AG09319 (cell line): ENCODE results near the gene FAM171A1.

ENCODE experiments used
- DNase-seq: peaks from one replicate; pipeline ENCODE4 v3.0.0-alpha.2; 2010; ENCODE audit warnings: low read depth; ENCODE audit errors: extremely low read depth
- CTCF ChIP-seq: IDR thresholded peaks from 2 replicates; pipeline ENCODE4 v1.5.1; 2011; ENCODE audit warnings: low read depth, mild to moderate bottlenecking, inconsistent platforms, low read length, moderate library complexity

Gene FAM171A1

GRCh38 chr10:15385552-15386455, 14.7 kb upstream of the FAM171A1 start:
- no peak for DNase-seq
- TF ChIP-seq CTCF, result no peak

- DNase-seq, result no peak
- no peak for TF ChIP-seq CTCF
Observed at GRCh38 chr10:15381420-15381819, 10.3 kb upstream of the FAM171A1 start.

- TF ChIP-seq CTCF, result no peak
- no peak for DNase-seq
Observed at GRCh38 chr10:15379078-15379477, 8.0 kb upstream of the FAM171A1 start.

- TF ChIP-seq CTCF, result no peak; the same call in 1 of the 2 replicates
- DNase-seq, result no peak
Observed at GRCh38 chr10:15378569-15378968, 7.5 kb upstream of the FAM171A1 start.

GRCh38 chr10:15374566-15374965, 3.5 kb upstream of the FAM171A1 start:
- TF ChIP-seq CTCF, result no peak
- no peak for DNase-seq

GRCh38 chr10:15374156-15374555, 3.1 kb upstream of the FAM171A1 start:
- no peak for DNase-seq
- TF ChIP-seq CTCF, result no peak

GRCh38 chr10:15373199-15373598, 2.1 kb upstream of the FAM171A1 start:
- DNase-seq, result no peak
- TF ChIP-seq CTCF, result no peak
